Measurements from ENCODE around the gene C9orf57.
"Not testable (repeated sequence)": the region's sequence is repeated elsewhere in the genome, so short reads cannot be mapped to it uniquely, and the experiment has no call there.

The C9orf57 gene

DNA sequence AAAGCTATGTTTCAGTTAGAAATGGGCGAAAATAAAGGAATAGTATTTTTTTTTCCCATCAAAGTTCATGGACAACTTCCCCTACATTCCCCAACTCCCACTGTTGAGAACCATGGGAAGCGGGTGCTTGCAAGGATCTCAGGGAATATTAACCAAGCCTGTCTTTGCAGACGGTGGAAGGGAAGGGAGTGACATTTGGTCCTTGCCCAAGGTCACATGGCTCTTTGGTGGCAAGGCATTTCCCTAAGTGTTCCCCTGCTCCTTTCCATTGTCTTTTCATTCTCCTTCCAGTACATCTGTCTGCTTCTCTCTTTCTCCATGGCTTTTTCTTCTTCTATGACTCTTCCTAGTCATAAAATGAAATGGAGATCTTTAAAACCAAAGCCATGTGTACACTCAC, 19.0 kb downstream of the C9orf57 start:
- TF ChIP-seq GATA1 (IDR thresholded peaks at IDR 0.05; ENCODE audit: low read depth, low read length), result no peak
- DNase-seq, result no peak

DNA sequence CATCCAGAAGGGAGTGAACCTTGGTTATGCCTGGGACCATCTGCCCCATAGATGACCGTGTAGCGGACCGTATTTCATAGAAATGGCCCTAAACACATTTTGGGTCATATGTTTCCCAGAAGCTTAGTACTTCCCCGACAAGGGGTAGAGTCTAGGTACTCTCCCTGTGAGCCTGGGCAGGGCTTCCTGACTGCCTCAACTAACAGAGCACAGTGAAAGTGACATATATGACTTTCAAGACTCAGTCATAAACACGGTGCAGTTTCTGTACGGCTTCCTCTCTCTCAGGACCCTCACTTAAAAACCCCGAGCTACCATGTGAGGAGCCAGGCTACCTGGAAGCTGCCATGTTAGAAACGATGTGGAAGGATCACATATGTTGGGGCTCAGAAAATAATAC, 20.9 kb downstream of the C9orf57 start:
- TF ChIP-seq POLR2A (IDR thresholded peaks at IDR 0.05; ENCODE audit: low read length) (no peak), GATA1 (IDR thresholded peaks at IDR 0.05; ENCODE audit: low read depth, low read length) (no peak)
- DNase-seq, result no peak

DNA sequence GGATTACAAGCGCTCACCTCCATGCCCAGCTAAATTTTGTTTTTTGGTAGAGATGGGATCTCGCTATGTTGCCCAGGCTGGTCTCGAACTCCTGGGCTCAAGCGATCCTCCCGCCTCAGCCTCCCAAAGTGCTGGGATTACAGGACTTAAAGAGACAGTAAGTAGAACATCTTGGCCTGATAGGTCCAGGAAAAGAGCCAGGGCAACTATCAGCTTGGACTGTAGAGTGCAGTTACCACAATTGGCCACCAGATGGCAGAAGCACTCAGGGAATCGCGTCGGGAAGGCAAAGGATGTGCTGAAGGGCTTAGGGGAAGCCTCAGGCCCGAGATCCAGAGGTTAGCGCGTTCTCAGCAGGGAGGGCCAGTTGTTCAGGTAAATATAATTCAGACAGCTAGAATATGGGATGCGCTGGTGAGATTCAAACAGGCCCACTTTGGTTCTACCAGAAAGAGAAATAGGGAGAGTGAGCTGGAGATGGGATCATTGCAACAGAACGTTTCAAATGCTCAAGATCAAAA, 21.5 kb downstream of the C9orf57 start:
- no peak for TF ChIP-seq POLR2A (IDR thresholded peaks at IDR 0.05; ENCODE audit: low read length)
- no peak for TF ChIP-seq GATA1 (IDR thresholded peaks at IDR 0.05; ENCODE audit: low read depth, low read length)
- DNase-seq, result peak; percentile 50 to 79

DNA sequence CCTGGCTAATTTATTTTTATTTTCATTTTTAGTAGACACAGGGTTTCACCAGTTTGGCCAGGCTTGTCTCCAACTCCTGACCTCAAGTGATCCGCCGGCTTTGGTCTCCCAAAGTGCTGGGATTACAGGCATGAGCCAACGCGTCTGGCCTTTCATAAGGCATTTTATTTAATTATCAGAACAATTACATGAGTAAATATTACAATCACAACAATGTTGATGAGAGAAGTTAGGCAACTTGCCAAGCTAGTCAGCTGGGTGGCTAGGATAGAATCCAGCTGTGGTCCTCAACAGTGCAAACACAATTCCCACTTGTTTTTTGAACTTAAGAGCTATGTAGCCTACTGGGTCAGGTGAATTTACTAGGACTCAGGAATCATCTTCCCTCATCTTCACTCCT, 22.0 kb downstream of the C9orf57 start:
- TF ChIP-seq POLR2A (IDR thresholded peaks at IDR 0.05; ENCODE audit: low read length), result no peak
- no peak for TF ChIP-seq GATA1 (IDR thresholded peaks at IDR 0.05; ENCODE audit: low read depth, low read length)
- DNase-seq, result no peak

DNA sequence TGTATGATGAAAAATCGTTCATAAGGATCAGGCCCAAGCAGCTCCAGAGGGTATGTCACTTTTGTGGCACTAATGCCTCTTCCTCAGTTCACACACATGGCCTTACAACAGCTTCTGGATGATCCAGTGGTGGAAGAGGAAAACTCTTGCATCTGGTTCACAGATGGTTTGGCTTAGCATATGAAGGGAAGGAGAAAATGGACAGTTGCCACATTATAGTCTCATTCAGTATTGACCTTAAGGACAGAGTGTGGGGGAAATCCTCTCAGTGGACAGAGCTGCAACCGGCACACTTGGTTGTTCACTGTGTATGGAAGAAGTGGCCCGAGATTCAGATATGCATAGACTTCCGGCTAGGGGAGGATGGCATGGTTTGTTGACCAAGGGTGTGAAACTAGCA, 22.8 kb downstream of the C9orf57 start:
- TF ChIP-seq GATA1 (IDR thresholded peaks at IDR 0.05; ENCODE audit: low read depth, low read length) (no peak), POLR2A (IDR thresholded peaks at IDR 0.05; ENCODE audit: low read length) (no peak)

DNA sequence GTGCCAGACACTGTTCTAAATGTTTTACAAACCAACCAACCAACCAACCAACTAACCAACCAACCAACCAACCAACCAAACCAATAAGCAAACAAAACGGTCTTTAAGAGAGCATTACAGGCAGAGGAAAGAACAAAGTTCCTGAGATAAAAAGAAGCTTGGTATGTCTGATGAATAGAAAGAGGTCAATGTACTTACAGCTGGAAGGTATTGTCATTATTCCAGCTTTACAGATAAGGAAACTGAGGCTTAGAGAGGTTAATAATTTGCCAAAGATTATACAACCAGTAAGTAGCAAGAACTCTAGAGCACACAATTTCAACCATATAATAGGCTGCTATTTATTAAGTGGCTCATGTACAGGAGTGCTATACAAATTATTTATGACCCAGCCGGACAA, 29.6 kb downstream of the C9orf57 start:
- DNase-seq, result no peak
- TF ChIP-seq GATA1 (IDR thresholded peaks at IDR 0.05; ENCODE audit: low read depth, low read length) (no peak), POLR2A (IDR thresholded peaks at IDR 0.05; ENCODE audit: low read length) (no peak)

More for the DNA sequence above, 22.8 kb downstream of the C9orf57 start:
- no peak for DNase-seq

DNA sequence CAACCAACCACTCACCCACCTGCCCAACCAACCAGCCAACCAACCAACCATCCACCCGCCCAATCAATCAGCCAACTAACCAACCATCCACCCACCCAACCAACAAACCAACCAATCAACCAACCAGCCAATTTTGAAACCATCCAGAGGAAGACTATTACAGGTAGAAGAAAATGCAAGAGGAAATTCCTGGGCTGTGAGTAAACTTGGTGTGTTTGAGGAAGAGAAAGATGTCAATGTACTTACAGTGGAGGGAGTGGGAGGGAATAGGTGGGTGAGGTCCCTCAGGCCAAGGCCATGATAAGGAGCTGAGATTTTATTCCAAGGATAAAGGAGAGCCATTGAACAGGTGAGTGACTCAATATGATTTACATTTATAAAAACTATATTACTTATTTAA, 30.4 kb downstream of the C9orf57 start:
- DNase-seq, result no peak
- TF ChIP-seq POLR2A (IDR thresholded peaks at IDR 0.05; ENCODE audit: low read length), result no peak
- no peak for TF ChIP-seq GATA1 (IDR thresholded peaks at IDR 0.05; ENCODE audit: low read depth, low read length)

DNA sequence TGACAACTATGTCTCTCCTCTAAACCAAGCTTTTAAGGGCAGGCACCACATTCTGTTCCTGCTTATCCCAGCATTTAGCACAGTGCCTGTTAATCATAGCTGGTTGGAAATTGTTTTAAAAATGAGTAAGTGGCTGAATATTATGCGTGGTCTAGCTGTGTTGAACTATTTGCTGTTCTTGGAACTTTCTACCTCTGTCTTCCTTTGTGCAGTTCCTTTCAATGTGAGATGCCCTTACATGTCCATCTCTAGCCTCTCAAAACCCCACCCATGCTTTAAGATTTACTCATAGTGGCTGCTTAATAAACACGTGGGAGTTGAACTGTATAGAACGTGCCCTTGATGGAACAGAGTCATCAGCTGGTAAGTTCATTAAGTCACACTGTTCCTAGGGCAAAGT, 34.5 kb downstream of the C9orf57 start:
- DNase-seq, result no peak
- TF ChIP-seq POLR2A (IDR thresholded peaks at IDR 0.05; ENCODE audit: low read length) (no peak), GATA1 (IDR thresholded peaks at IDR 0.05; ENCODE audit: low read depth, low read length) (no peak)

DNA sequence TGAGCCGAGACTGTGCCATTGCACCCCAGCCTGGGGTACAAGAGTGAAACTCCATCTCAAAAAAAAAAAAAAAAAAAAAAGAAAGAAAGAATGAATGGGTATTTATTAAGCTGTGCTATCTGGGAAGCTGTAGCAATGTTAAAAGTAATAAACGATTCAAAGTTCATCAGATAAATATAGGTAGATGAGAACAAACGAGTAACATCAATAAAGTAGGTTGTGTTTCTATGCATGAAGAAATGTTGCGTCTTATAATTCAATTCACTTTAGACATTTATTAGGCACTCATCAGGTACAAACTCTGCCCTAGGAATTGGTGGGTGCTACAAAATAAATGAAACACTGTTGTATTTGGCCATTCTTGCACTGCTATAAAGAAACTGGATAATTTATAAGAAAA, 36.8 kb downstream of the C9orf57 start:
- TF ChIP-seq GATA1 (IDR thresholded peaks at IDR 0.05; ENCODE audit: low read depth, low read length) (no peak), POLR2A (IDR thresholded peaks at IDR 0.05; ENCODE audit: low read length) (no peak)
- no peak for DNase-seq

DNA sequence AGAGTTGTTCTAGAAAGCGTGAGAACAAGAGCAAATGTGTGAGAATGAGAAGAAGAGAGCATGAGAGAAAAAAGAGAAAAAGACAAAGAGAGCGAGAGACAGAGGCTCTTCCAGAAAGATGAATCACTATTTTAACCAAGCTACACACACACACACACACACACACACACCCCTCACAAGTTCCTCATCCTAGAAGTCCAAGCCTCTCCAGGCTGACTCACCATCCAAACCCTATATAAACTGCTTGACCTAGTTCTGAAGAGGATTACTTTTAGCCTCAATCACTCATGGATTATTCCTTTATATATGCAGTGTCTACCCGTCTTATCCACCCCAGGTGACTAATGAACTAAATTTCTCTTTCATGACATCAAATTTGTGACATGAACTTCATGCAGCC, 37.6 kb downstream of the C9orf57 start:
- TF ChIP-seq POLR2A (IDR thresholded peaks at IDR 0.05; ENCODE audit: low read length), result no peak
- TF ChIP-seq GATA1 (IDR thresholded peaks at IDR 0.05; ENCODE audit: low read depth, low read length), result no peak
- no peak for DNase-seq

DNA sequence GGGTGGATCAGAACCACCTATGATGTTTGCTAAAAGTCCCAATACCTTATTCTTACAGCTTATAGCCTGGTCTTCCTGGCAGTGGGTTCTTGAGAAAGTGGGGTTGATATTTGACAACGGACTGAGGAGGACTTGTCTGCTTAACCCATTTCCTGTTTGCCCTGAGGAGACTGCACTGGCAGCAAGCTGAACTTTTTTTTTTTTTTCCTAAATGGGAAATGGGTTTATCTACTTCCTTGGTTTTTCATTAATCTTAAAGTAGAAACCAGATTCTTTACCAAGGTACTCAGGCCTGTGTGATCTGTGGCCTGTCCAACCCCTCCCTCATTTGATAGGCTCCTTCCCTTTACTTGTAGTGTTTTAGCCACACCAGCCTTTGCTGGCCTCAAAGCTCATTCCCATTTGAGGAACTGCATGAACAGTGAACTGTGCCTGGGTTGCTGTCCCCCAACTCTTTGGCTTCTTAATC, 47.1 kb downstream of the C9orf57 start:
- no peak for DNase-seq
- TF ChIP-seq POLR2A (IDR thresholded peaks at IDR 0.05; ENCODE audit: low read length) (no peak), GATA1 (IDR thresholded peaks at IDR 0.05; ENCODE audit: low read depth, low read length) (no peak)

DNA sequence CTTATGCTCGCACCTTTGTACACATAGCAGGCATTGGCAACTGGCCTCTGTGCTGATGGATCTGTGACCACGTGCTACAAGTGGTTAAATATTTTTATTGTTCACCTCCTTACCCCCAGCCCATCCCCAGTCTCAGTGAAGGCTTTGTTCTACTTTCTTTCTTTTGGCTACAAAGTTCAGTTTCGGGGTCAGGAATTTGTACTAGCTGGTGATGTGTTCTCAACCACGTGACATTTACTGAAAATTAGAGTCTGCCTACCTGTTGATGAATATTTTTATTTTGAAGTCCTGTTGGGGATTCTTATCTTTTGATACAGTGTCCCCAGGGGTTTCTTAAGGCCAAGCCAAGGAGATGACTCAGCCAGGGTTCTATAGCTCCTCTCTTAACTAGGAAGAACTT, 47.8 kb downstream of the C9orf57 start:
- TF ChIP-seq GATA1 (IDR thresholded peaks at IDR 0.05; ENCODE audit: low read depth, low read length), result no peak
- TF ChIP-seq POLR2A (IDR thresholded peaks at IDR 0.05; ENCODE audit: low read length), result no peak
- DNase-seq, result no peak

DNA sequence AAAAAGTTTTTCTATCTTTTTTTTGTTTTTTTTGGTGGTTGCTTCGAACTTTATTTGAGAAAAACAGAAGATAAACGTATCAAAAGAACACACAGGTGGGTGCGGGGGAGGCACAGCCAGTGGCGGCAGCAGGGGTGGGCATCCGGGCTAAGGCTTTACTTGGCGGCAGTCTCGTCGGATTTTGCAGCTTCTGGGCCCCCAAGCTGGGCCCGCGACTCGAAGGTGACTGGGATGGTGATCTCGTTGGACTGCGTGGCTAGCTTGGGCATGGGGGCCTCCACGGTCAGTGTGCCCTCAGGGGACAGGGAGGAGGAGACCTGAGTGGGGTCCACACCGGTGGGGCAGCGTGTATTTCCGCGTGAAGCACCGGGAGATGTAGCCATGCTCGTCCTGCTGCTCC, 52.7 kb downstream of the C9orf57 start:
- not testable (repeated sequence) for DNase-seq

DNA sequence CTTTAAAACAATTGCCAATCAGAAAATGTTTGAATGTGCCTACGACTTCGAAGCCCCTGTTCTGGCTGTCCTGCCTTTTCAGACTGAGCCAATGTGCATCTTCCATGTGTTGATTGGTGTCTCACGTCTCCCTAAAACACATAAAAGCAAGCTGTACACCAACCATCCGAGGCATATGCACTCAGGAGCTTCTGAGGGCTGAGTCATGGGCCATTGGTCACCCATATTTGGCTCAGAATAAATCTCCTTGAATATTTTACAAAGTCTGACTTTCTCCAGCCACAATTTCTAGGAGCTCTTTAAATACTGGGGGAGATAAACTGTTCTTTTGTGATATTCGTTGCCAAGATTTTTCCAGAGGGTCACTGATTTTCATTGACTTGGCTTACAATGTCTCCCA, 53.9 kb downstream of the C9orf57 start:
- no peak for DNase-seq
- TF ChIP-seq POLR2A (IDR thresholded peaks at IDR 0.05; ENCODE audit: low read length) (no peak), GATA1 (IDR thresholded peaks at IDR 0.05; ENCODE audit: low read depth, low read length) (no peak)

DNA sequence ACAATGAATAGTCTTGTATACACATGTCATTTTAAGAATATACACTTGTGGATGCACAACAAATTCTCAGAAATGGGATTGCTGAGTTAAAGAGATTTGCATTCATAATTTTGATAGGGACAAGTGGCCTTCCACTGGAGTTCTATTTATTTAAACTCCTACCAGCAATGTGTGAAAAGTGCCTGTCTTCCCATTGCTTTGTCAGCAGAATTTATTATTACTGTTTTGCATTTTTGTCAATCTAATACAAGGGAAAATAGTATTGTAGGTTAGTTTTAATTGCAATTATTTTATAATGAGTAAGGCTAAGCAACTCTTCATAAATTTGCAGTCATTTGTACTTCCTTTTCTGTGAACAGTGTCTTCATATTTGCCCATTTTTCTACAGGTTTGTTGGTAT, 55.0 kb downstream of the C9orf57 start:
- no peak for DNase-seq
- TF ChIP-seq POLR2A (IDR thresholded peaks at IDR 0.05; ENCODE audit: low read length), result no peak
- no peak for TF ChIP-seq GATA1 (IDR thresholded peaks at IDR 0.05; ENCODE audit: low read depth, low read length)

Measured in erythroblast (primary cell).